Neural progenitor cell (in vitro differentiated cells): ENCODE results near the gene GPR162. TPM values are rescaled to one million over a fixed set of nuclear protein-coding genes. Genes with fewer than 3 reads are reported as not detected.

Experiments
- DNase-seq: peaks from one replicate; pipeline ENCODE4 v3.0.0-alpha.2; 2016; ENCODE audit warnings: low spot score
- H2AFZ ChIP-seq: fragments of 200-600 bp; sonication (generic); replicated peaks from 2 replicates; pipeline ENCODE4 v1.6.1; 2016; ENCODE audit warnings: antibody characterized with exemption
- H3F3A ChIP-seq: fragments of 200-600 bp; sonication (generic); 2 replicates; pipeline ENCODE4 v1.6.1; 2016; ENCODE audit warnings: antibody characterized with exemption, low read depth
- H3K27ac ChIP-seq: fragments of 200-600 bp; sonication (generic); 2 replicates; pipeline ENCODE4 v1.5.1; 2016; ENCODE audit warnings: mild to moderate bottlenecking
- H3K27me3 ChIP-seq: fragments of 200-600 bp; sonication (generic); 2 replicates; pipeline ENCODE4 v1.6.1; 2016; ENCODE audit warnings: mild to moderate bottlenecking, moderate library complexity
- H3K36me3 ChIP-seq: fragments of 200-600 bp; sonication (generic); 2 replicates; pipeline ENCODE4 v1.5.1; 2016
- H3K4me1 ChIP-seq: fragments of 200-600 bp; sonication (generic); 2 replicates; pipeline ENCODE4 v1.6.1; 2016; ENCODE audit warnings: mixed run types
- H3K4me2 ChIP-seq: fragments of 200-600 bp; sonication (generic); 2 replicates; pipeline ENCODE4 v1.6.1; 2016
- H3K4me3 ChIP-seq: fragments of 200-600 bp; sonication (generic); 2 replicates; pipeline ENCODE4 v1.5.1; 2016
- H3K79me2 ChIP-seq: fragments of 200-600 bp; sonication (generic); 2 replicates; pipeline ENCODE4 v1.6.1; 2016; ENCODE audit warnings: low read depth
- H3K9ac ChIP-seq: fragments of 200-600 bp; sonication (generic); 2 replicates; pipeline ENCODE4 v1.6.1; 2016
- H3K9me3 ChIP-seq: fragments of 200-600 bp; sonication (generic); 2 replicates; pipeline ENCODE4 v1.5.1; 2016; ENCODE audit warnings: low read depth
- H4K20me1 ChIP-seq: fragments of 200-600 bp; sonication (generic); 2 replicates; pipeline ENCODE4 v1.6.1; 2016; ENCODE audit warnings: low read depth
- H3K27ac Mint-ChIP-seq: 3 replicates; pipeline ENCODE4 v1.8.0; 2021; ENCODE audit warnings: mixed read lengths
- H3K27me3 Mint-ChIP-seq: 2 replicates; pipeline ENCODE4 v1.8.0; 2022; ENCODE audit warnings: low read depth, mild to moderate bottlenecking, inconsistent platforms, moderate library complexity, mixed read lengths; ENCODE audit not compliant: insufficient read depth
- H3K36me3 Mint-ChIP-seq: 3 replicates; pipeline ENCODE4 v1.8.0; 2021; ENCODE audit warnings: mixed read lengths
- H3K4me1 Mint-ChIP-seq: 3 replicates; pipeline ENCODE4 v1.8.0; 2021; ENCODE audit warnings: mixed read lengths
- H3K4me3 Mint-ChIP-seq: 3 replicates; pipeline ENCODE4 v1.8.0; 2021; ENCODE audit warnings: mild to moderate bottlenecking, moderate library complexity, mixed read lengths
- H3K9me3 Mint-ChIP-seq: 3 replicates; pipeline ENCODE4 v1.8.0; 2020; ENCODE audit warnings: mixed read lengths
- EZH2 ChIP-seq: fragments of 200-600 bp; sonication (generic); IDR thresholded peaks from 2 replicates; pipeline ENCODE4 v1.6.1; 2017; ENCODE audit warnings: antibody characterized with exemption, mild to moderate bottlenecking, moderate library complexity
- EZH2phosphoT487 ChIP-seq: fragments of 200-600 bp; sonication (generic); IDR thresholded peaks from 2 replicates; pipeline ENCODE4 v1.6.1; 2017; ENCODE audit warnings: antibody characterized with exemption
- total RNA-seq: library from RNA; depleted of rRNA; stranded (reverse); fragments of >200 nt; gene quantifications from 2 replicates; pipeline ENCODE4 v1.2.3, GENCODE V29; 2015; ENCODE audit warnings: low replicate concordance
- TF ChIP-seq, protein P1 (sequence below): fragments of 200-600 bp; sonication (generic); IDR thresholded peaks from 2 replicates; pipeline ENCODE4 v1.5.1; 2017; ENCODE audit warnings: antibody characterized with exemption, mild to moderate bottlenecking

GPR162 gene
- total RNA-seq, 1 donor from 2014 or later, result 10.0 TPM

DNA sequence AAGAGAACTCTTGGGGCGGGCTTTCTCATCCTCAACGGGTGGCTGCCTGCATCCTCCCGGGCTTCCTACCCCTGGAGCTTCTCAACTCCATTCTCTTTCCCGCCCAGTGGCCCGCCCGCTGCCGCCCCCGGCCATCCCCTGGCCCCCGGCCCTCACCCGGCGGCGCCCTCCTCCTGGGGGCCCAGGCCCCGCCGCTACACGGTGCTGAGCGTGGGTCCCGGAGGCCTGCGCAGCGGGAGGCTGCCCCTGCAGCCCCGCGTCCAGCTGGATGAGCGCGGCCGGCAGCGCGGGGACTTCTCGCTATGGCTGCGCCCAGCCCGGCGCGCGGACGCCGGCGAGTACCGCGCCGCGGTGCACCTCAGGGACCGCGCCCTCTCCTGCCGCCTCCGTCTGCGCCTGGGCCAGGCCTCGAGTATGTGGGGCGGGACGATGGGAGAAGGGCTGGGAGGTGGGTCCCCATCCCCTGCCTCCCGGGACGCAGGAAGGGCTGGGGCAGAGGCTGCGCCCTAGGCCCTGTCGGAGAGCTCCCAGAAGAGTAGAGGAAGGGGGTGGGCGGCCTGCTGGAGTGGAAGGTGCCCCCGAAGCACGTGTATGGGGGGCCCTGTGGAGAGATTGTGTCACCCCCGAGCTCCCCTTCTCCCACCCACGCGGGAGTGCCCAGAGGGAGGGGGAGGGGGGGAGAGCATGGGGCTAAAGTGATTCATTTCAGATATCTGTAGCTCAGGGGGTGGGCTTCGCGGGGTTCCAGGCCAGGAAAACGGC lies 47.9 kb upstream of the GPR162 start:
- Histone ChIP-seq H3K36me3 (peaks cover 5% of the 10 kb centered on the region), H3K79me2 (peaks cover 23% of the 10 kb centered on the region), H3K4me1 (peaks cover 60% of the 10 kb centered on the region), H2AFZ (no peak overlapping the region), H3K9ac (no peak overlapping the region), H4K20me1 (peaks cover 47% of the 10 kb centered on the region), H3K27me3 (peaks cover 18% of the 10 kb centered on the region), H3F3A (peaks cover 60% of the 10 kb centered on the region), H3K4me3 (peak overlapping the region; percentile 34), H3K4me2 (peak overlapping the region; percentile 77), H3K9me3 (no peaks in the 10 kb centered on the region), H3K27ac (no peak overlapping the region)
- H3K4me1 Mint-ChIP-seq, result peaks cover 54% of the 10 kb centered on the region
- peak; percentile 66 for DNase-seq
- H3K9me3 Mint-ChIP-seq, result no peaks in the 10 kb centered on the region
- H3K4me3 Mint-ChIP-seq, result peak overlapping the region; percentile 52
- no peak overlapping the region for H3K27ac Mint-ChIP-seq
- H3K27me3 Mint-ChIP-seq, result peaks cover 28% of the 10 kb centered on the region
- H3K36me3 Mint-ChIP-seq, result peaks cover 44% of the 10 kb centered on the region
- no peak for TF ChIP-seq EZH2
- TF ChIP-seq EZH2phosphoT487, result no peak
- TF ChIP-seq, protein P1, sequence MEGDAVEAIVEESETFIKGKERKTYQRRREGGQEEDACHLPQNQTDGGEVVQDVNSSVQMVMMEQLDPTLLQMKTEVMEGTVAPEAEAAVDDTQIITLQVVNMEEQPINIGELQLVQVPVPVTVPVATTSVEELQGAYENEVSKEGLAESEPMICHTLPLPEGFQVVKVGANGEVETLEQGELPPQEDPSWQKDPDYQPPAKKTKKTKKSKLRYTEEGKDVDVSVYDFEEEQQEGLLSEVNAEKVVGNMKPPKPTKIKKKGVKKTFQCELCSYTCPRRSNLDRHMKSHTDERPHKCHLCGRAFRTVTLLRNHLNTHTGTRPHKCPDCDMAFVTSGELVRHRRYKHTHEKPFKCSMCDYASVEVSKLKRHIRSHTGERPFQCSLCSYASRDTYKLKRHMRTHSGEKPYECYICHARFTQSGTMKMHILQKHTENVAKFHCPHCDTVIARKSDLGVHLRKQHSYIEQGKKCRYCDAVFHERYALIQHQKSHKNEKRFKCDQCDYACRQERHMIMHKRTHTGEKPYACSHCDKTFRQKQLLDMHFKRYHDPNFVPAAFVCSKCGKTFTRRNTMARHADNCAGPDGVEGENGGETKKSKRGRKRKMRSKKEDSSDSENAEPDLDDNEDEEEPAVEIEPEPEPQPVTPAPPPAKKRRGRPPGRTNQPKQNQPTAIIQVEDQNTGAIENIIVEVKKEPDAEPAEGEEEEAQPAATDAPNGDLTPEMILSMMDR, result no peak

DNA sequence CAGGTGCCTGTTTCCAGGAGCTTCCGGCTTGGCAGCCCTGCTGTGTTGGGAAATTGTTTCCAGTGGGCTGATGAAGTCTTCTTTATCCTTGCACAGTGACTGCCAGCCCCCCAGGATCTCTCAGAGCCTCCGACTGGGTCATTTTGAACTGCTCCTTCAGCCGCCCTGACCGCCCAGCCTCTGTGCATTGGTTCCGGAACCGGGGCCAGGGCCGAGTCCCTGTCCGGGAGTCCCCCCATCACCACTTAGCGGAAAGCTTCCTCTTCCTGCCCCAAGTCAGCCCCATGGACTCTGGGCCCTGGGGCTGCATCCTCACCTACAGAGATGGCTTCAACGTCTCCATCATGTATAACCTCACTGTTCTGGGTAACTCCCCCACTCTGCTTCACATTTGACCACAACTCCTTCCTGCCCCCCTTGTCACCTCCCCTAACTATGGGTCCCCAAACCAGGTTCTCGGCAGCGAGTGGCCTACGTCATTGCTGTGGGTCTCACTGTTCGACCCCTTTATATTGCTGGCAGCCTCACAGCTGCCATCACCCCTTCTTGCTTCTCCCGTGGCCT lies 47.0 kb upstream of the GPR162 start:
- Mint-ChIP-seq H3K4me1 (peaks cover 56% of the 10 kb centered on the region), H3K27me3 (peaks cover 32% of the 10 kb centered on the region)

DNA sequence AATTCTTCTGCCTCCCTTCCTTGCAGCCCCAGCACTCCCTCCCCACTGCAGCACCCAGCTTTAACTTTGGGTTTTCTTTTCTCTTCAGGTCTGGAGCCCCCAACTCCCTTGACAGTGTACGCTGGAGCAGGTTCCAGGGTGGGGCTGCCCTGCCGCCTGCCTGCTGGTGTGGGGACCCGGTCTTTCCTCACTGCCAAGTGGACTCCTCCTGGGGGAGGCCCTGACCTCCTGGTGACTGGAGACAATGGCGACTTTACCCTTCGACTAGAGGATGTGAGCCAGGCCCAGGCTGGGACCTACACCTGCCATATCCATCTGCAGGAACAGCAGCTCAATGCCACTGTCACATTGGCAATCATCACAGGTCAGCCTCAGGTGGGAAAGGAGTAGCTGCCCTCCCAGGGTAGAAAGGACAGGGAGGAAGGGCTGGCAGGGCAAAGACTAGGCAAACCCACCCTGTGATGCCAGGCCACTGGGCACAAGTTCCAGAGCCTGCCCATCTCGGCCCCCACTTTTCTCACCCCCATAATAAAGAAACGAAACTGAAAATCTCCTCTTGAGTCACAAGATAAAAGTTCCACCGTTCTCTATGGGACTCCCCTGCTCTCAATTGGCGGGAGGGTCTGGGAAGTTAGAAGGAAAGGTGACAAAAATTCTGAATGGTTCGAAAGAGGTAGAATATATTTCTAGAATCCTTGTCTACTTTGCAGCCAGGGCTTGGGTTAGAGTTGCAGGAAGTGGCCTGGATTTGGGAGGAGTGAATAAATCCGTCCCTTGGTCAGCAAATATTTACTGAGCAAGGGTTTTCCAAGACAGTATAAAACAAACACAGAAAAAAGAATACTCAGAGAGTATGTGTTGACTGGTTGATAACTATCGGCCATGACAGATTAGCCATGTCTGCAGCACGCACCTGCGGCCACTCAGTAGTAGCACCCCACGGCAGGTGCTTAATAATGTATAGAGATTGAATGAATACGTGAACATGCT lies 46.1 kb upstream of the GPR162 start:
- Histone ChIP-seq H3K4me1 (peaks cover 62% of the 10 kb centered on the region), H3K4me2 (no peak overlapping the region), H2AFZ (no peak overlapping the region), H4K20me1 (peaks cover 32% of the 10 kb centered on the region), H3K4me3 (no peak overlapping the region), H3K9me3 (no peaks in the 10 kb centered on the region), H3K27me3 (peaks cover 18% of the 10 kb centered on the region), H3K79me2 (peaks cover 6% of the 10 kb centered on the region), H3K9ac (no peak overlapping the region), H3K27ac (no peak overlapping the region), H3F3A (peaks cover 57% of the 10 kb centered on the region), H3K36me3 (peaks cover 5% of the 10 kb centered on the region)
- Mint-ChIP-seq H3K9me3 (no peaks in the 10 kb centered on the region), H3K4me3 (peak overlapping the region; percentile 33), H3K36me3 (peaks cover 36% of the 10 kb centered on the region), H3K27ac (peak overlapping the region; percentile 33), H3K4me1 (peaks cover 56% of the 10 kb centered on the region), H3K27me3 (peaks cover 32% of the 10 kb centered on the region)
- no peak for DNase-seq
- TF ChIP-seq EZH2, result no peak
- no peak for TF ChIP-seq EZH2phosphoT487
- TF ChIP-seq, protein P1, result no peak

More for the DNA sequence above, 47.0 kb upstream of the GPR162 start:
- Histone ChIP-seq H3K36me3 (peaks cover 5% of the 10 kb centered on the region), H3F3A (peaks cover 60% of the 10 kb centered on the region), H3K79me2 (peaks cover 15% of the 10 kb centered on the region), H3K4me2 (no peak overlapping the region), H3K27ac (no peak overlapping the region), H3K27me3 (peaks cover 18% of the 10 kb centered on the region), H2AFZ (no peak overlapping the region), H3K9ac (no peak overlapping the region), H3K4me3 (no peak overlapping the region), H3K9me3 (no peaks in the 10 kb centered on the region), H3K4me1 (peaks cover 62% of the 10 kb centered on the region), H4K20me1 (peaks cover 41% of the 10 kb centered on the region)
- Mint-ChIP-seq H3K4me3 (peak overlapping the region; percentile 63), H3K9me3 (no peaks in the 10 kb centered on the region), H3K36me3 (peaks cover 40% of the 10 kb centered on the region), H3K27ac (peak overlapping the region; percentile 33)
- TF ChIP-seq EZH2phosphoT487, result no peak
- TF ChIP-seq EZH2, result no peak
- TF ChIP-seq, protein P1, result no peak
- DNase-seq, result no peak
